GM12872 (cell line): Measurements from ENCODE around the gene SLC16A9.

Source experiments
- CTCF ChIP-seq: IDR thresholded peaks from 3 replicates; pipeline ENCODE4 v1.5.1; 2011; ENCODE audit warnings: low read depth, mild to moderate bottlenecking, low read length, moderate library complexity; ENCODE audit not compliant: insufficient read depth

SLC16A9 gene

GRCh38 chr10:59644841-59645240 is 64.8 kb downstream of the SLC16A9 start:
- TF ChIP-seq CTCF, result no peak

GRCh38 chr10:59635502-59636290 is 74.0 kb downstream of the SLC16A9 start:
- TF ChIP-seq CTCF, result no peak

GRCh38 chr10:59634102-59634501 is 75.5 kb downstream of the SLC16A9 start:
- TF ChIP-seq CTCF, result no peak

- TF ChIP-seq CTCF, result 0 out of 3 replicates have a peak, but pooled peaks have one; percentile 13
Measured at GRCh38 chr10:59633063-59633462, 76.6 kb downstream of the SLC16A9 start.

GRCh38 chr10:59631882-59632807 is 77.5 kb downstream of the SLC16A9 start:
- TF ChIP-seq CTCF, result no peak

GRCh38 chr10:59631237-59631636 is 78.4 kb downstream of the SLC16A9 start:
- no peak for TF ChIP-seq CTCF

GRCh38 chr10:59628965-59629364 is 80.7 kb downstream of the SLC16A9 start:
- TF ChIP-seq CTCF, result no peak
